Breast epithelium (tissue), 3 donors: ENCODE results near the gene PSMB8.

ENCODE experiments used
- POLR2A ChIP-seq: fragments of 450-650 bp; IDR thresholded peaks from one replicate; pipeline ENCODE4 v1.6.1; 2016; ENCODE audit warnings: antibody characterized with exemption, mild to moderate bottlenecking, moderate library complexity
- POLR2AphosphoS5 ChIP-seq, 3 donors: sonication (generic); formaldehyde crosslinking; IDR thresholded peaks; one replicate each; pipeline ENCODE4 v1.6.1; 2017; ENCODE audit warnings: antibody characterized with exemption in 3 of 3
- TF ChIP-seq, protein P1 (sequence below), 3 donors: fragments of 450-650 bp; IDR thresholded peaks; one replicate each; pipeline ENCODE4 v1.5.1; 2016 to 2017; ENCODE audit warnings: antibody characterized with exemption in 3 of 3, mild to moderate bottlenecking in 3 of 3, moderate library complexity in 3 of 3

- TF ChIP-seq POLR2A (peak; percentile 93), POLR2AphosphoS5 (IDR thresholded peaks at IDR 0.05) (peak; percentile 68 to 82 (median 80))
- TF ChIP-seq, protein P1, sequence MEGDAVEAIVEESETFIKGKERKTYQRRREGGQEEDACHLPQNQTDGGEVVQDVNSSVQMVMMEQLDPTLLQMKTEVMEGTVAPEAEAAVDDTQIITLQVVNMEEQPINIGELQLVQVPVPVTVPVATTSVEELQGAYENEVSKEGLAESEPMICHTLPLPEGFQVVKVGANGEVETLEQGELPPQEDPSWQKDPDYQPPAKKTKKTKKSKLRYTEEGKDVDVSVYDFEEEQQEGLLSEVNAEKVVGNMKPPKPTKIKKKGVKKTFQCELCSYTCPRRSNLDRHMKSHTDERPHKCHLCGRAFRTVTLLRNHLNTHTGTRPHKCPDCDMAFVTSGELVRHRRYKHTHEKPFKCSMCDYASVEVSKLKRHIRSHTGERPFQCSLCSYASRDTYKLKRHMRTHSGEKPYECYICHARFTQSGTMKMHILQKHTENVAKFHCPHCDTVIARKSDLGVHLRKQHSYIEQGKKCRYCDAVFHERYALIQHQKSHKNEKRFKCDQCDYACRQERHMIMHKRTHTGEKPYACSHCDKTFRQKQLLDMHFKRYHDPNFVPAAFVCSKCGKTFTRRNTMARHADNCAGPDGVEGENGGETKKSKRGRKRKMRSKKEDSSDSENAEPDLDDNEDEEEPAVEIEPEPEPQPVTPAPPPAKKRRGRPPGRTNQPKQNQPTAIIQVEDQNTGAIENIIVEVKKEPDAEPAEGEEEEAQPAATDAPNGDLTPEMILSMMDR (IDR thresholded peaks at IDR 0.05), result peak; percentile 59 to 77 (median 67)
Observed at GRCh38 chr6:32853541-32854375, 9.9 kb upstream of the PSMB8 start, which contains the start of the genes PSMB9 and TAP1.
